ENCODE measurements around the gene CDK5RAP2. TPM values are rescaled to one million over a fixed set of nuclear protein-coding genes. Genes with fewer than 3 reads are reported as not detected.

CDK5RAP2 gene
- total RNA-seq, 1 experiment from 2014 or later: 48.4 TPM

- H3K9me2 ChIP-seq (replicated peaks; ENCODE audit: insufficient read depth, low read length): no peaks in the 10 kb centered on the region
- no peak overlapping the region for H3K4me3 ChIP-seq (ENCODE audit: low read length)
- no peaks in the 10 kb centered on the region for H4K20me1 ChIP-seq (ENCODE audit: insufficient read depth, low read depth, low read length)
- H3K36me3 ChIP-seq (ENCODE audit: insufficient read depth, low read length): no peaks in the 10 kb centered on the region
- no peak overlapping the region for H2AFZ ChIP-seq (ENCODE audit: low read length)
- H3K4me1 ChIP-seq (ENCODE audit: low read length): no peaks in the 10 kb centered on the region
- no peaks in the 10 kb centered on the region for H3K27me3 ChIP-seq (ENCODE audit: low read length)
- no peak overlapping the region for H3K9ac ChIP-seq (ENCODE audit: low read length)
- no peak overlapping the region for H3K27ac ChIP-seq (ENCODE audit: low read length)
- H3K4me2 ChIP-seq (ENCODE audit: low read depth, low read length, poor library complexity, severe bottlenecking): no peak overlapping the region
- no peaks in the 10 kb centered on the region for H3K9me3 ChIP-seq (ENCODE audit: low read length)
- H3K79me2 ChIP-seq (ENCODE audit: low read length): no peaks in the 10 kb centered on the region
- no peak for DNase-seq
Observed at GRCh38 chr9:120378680-120379079, 201.3 kb downstream of the CDK5RAP2 start.

GRCh38 chr9:120377268-120378159 lies 202.5 kb downstream of the CDK5RAP2 start:
- no peaks in the 10 kb centered on the region for H3K36me3 ChIP-seq (ENCODE audit: insufficient read depth, low read length)
- no peaks in the 10 kb centered on the region for H4K20me1 ChIP-seq (ENCODE audit: insufficient read depth, low read depth, low read length)
- no peaks in the 10 kb centered on the region for H3K9me2 ChIP-seq (replicated peaks; ENCODE audit: insufficient read depth, low read length)
- H3K79me2 ChIP-seq (ENCODE audit: low read length): no peaks in the 10 kb centered on the region
- no peak overlapping the region for H3K27ac ChIP-seq (ENCODE audit: low read length)
- no peak for DNase-seq
- no peak overlapping the region for H2AFZ ChIP-seq (ENCODE audit: low read length)
- H3K4me2 ChIP-seq (ENCODE audit: low read depth, low read length, poor library complexity, severe bottlenecking): no peak overlapping the region
- H3K9me3 ChIP-seq (ENCODE audit: low read length): no peaks in the 10 kb centered on the region
- H3K9ac ChIP-seq (ENCODE audit: low read length): no peak overlapping the region
- H3K4me1 ChIP-seq (ENCODE audit: low read length): no peaks in the 10 kb centered on the region
- no peak overlapping the region for H3K4me3 ChIP-seq (ENCODE audit: low read length)
- no peaks in the 10 kb centered on the region for H3K27me3 ChIP-seq (ENCODE audit: low read length)

- Histone ChIP-seq H3K9me3 (ENCODE audit: low read length) (no peaks in the 10 kb centered on the region), H3K4me3 (ENCODE audit: low read length) (no peak overlapping the region), H2AFZ (ENCODE audit: low read length) (no peak overlapping the region), H3K4me1 (ENCODE audit: low read length) (peaks cover 4% of the 10 kb centered on the region), H3K4me2 (ENCODE audit: low read depth, low read length, poor library complexity, severe bottlenecking) (no peak overlapping the region), H3K9me2 (replicated peaks; ENCODE audit: insufficient read depth, low read length) (no peaks in the 10 kb centered on the region), H3K36me3 (ENCODE audit: insufficient read depth, low read length) (no peaks in the 10 kb centered on the region), H3K79me2 (ENCODE audit: low read length) (no peaks in the 10 kb centered on the region), H3K9ac (ENCODE audit: low read length) (no peak overlapping the region), H3K27ac (ENCODE audit: low read length) (no peak overlapping the region), H4K20me1 (ENCODE audit: insufficient read depth, low read depth, low read length) (no peaks in the 10 kb centered on the region), H3K27me3 (ENCODE audit: low read length) (no peaks in the 10 kb centered on the region)
- DNase-seq: no peak
Observed at GRCh38 chr9:120376101-120376500, 203.9 kb downstream of the CDK5RAP2 start.

- no peak for DNase-seq
- Histone ChIP-seq H3K27me3 (ENCODE audit: low read length) (no peaks in the 10 kb centered on the region), H2AFZ (ENCODE audit: low read length) (no peak overlapping the region)
Observed at GRCh38 chr9:120375316-120375715, 204.7 kb downstream of the CDK5RAP2 start.

GRCh38 chr9:120374817-120375216 lies 205.2 kb downstream of the CDK5RAP2 start:
- H2AFZ ChIP-seq (ENCODE audit: low read length): no peak overlapping the region
- no peaks in the 10 kb centered on the region for H4K20me1 ChIP-seq (ENCODE audit: insufficient read depth, low read depth, low read length)
- no peak overlapping the region for H3K4me3 ChIP-seq (ENCODE audit: low read length)
- H3K36me3 ChIP-seq (ENCODE audit: insufficient read depth, low read length): no peaks in the 10 kb centered on the region
- DNase-seq: no peak
- no peaks in the 10 kb centered on the region for H3K9me2 ChIP-seq (replicated peaks; ENCODE audit: insufficient read depth, low read length)
- H3K79me2 ChIP-seq (ENCODE audit: low read length): no peaks in the 10 kb centered on the region
- H3K9ac ChIP-seq (ENCODE audit: low read length): no peak overlapping the region
- H3K27me3 ChIP-seq (ENCODE audit: low read length): no peaks in the 10 kb centered on the region
- peaks cover 6% of the 10 kb centered on the region for H3K4me1 ChIP-seq (ENCODE audit: low read length)
- no peak overlapping the region for H3K4me2 ChIP-seq (ENCODE audit: low read depth, low read length, poor library complexity, severe bottlenecking)
- H3K27ac ChIP-seq (ENCODE audit: low read length): no peak overlapping the region
- no peaks in the 10 kb centered on the region for H3K9me3 ChIP-seq (ENCODE audit: low read length)

More at GRCh38 chr9:120375316-120375715, 204.7 kb downstream of the CDK5RAP2 start:
- H3K79me2 ChIP-seq (ENCODE audit: low read length): no peaks in the 10 kb centered on the region
- H3K9me3 ChIP-seq (ENCODE audit: low read length): no peaks in the 10 kb centered on the region
- no peaks in the 10 kb centered on the region for H3K36me3 ChIP-seq (ENCODE audit: insufficient read depth, low read length)
- no peaks in the 10 kb centered on the region for H3K9me2 ChIP-seq (replicated peaks; ENCODE audit: insufficient read depth, low read length)
- no peaks in the 10 kb centered on the region for H4K20me1 ChIP-seq (ENCODE audit: insufficient read depth, low read depth, low read length)
- H3K4me2 ChIP-seq (ENCODE audit: low read depth, low read length, poor library complexity, severe bottlenecking): no peak overlapping the region
- no peak overlapping the region for H3K4me3 ChIP-seq (ENCODE audit: low read length)
- H3K4me1 ChIP-seq (ENCODE audit: low read length): peaks cover 6% of the 10 kb centered on the region
- H3K9ac ChIP-seq (ENCODE audit: low read length): no peak overlapping the region
- no peak overlapping the region for H3K27ac ChIP-seq (ENCODE audit: low read length)

GRCh38 chr9:120374239-120374638 lies 205.7 kb downstream of the CDK5RAP2 start:
- Histone ChIP-seq H3K36me3 (ENCODE audit: insufficient read depth, low read length) (no peaks in the 10 kb centered on the region), H3K4me1 (ENCODE audit: low read length) (peaks cover 6% of the 10 kb centered on the region), H3K79me2 (ENCODE audit: low read length) (no peaks in the 10 kb centered on the region), H4K20me1 (ENCODE audit: insufficient read depth, low read depth, low read length) (no peaks in the 10 kb centered on the region), H3K4me3 (ENCODE audit: low read length) (no peak overlapping the region), H3K9ac (ENCODE audit: low read length) (no peak overlapping the region), H3K9me3 (ENCODE audit: low read length) (no peaks in the 10 kb centered on the region), H3K9me2 (replicated peaks; ENCODE audit: insufficient read depth, low read length) (no peaks in the 10 kb centered on the region), H3K27me3 (ENCODE audit: low read length) (no peaks in the 10 kb centered on the region), H3K4me2 (ENCODE audit: low read depth, low read length, poor library complexity, severe bottlenecking) (no peak overlapping the region), H3K27ac (ENCODE audit: low read length) (no peak overlapping the region), H2AFZ (ENCODE audit: low read length) (no peak overlapping the region)
- no peak for DNase-seq

- no peak for DNase-seq
Observed at GRCh38 chr9:120372040-120372439, 207.9 kb downstream of the CDK5RAP2 start.

GRCh38 chr9:120369608-120370220 lies 210.3 kb downstream of the CDK5RAP2 start:
- Histone ChIP-seq H3K4me3 (ENCODE audit: low read length) (no peak overlapping the region), H3K27me3 (ENCODE audit: low read length) (no peaks in the 10 kb centered on the region), H3K79me2 (ENCODE audit: low read length) (no peaks in the 10 kb centered on the region), H2AFZ (ENCODE audit: low read length) (no peak overlapping the region), H3K9me3 (ENCODE audit: low read length) (no peaks in the 10 kb centered on the region), H3K36me3 (ENCODE audit: insufficient read depth, low read length) (no peaks in the 10 kb centered on the region), H3K27ac (ENCODE audit: low read length) (no peak overlapping the region), H3K4me1 (ENCODE audit: low read length) (peaks cover 6% of the 10 kb centered on the region), H4K20me1 (ENCODE audit: insufficient read depth, low read depth, low read length) (no peaks in the 10 kb centered on the region), H3K4me2 (ENCODE audit: low read depth, low read length, poor library complexity, severe bottlenecking) (no peak overlapping the region), H3K9me2 (replicated peaks; ENCODE audit: insufficient read depth, low read length) (no peaks in the 10 kb centered on the region), H3K9ac (ENCODE audit: low read length) (no peak overlapping the region)
- no peak for DNase-seq

More at GRCh38 chr9:120372040-120372439, 207.9 kb downstream of the CDK5RAP2 start:
- no peak overlapping the region for H3K9ac ChIP-seq (ENCODE audit: low read length)
- H2AFZ ChIP-seq (ENCODE audit: low read length): no peak overlapping the region
- H3K79me2 ChIP-seq (ENCODE audit: low read length): no peaks in the 10 kb centered on the region
- H3K27ac ChIP-seq (ENCODE audit: low read length): no peak overlapping the region
- H4K20me1 ChIP-seq (ENCODE audit: insufficient read depth, low read depth, low read length): no peaks in the 10 kb centered on the region
- H3K4me3 ChIP-seq (ENCODE audit: low read length): no peak overlapping the region
- no peaks in the 10 kb centered on the region for H3K9me3 ChIP-seq (ENCODE audit: low read length)
- peaks cover 6% of the 10 kb centered on the region for H3K4me1 ChIP-seq (ENCODE audit: low read length)
- no peaks in the 10 kb centered on the region for H3K9me2 ChIP-seq (replicated peaks; ENCODE audit: insufficient read depth, low read length)
- H3K4me2 ChIP-seq (ENCODE audit: low read depth, low read length, poor library complexity, severe bottlenecking): no peak overlapping the region
- no peaks in the 10 kb centered on the region for H3K36me3 ChIP-seq (ENCODE audit: insufficient read depth, low read length)
- no peaks in the 10 kb centered on the region for H3K27me3 ChIP-seq (ENCODE audit: low read length)
